ENCODE measurements around the gene ITGB7.
A peak's percentile ranks its signal among the peaks of the same experiment; 100 is the strongest.
"Not testable (repeated sequence)": the region's sequence is repeated elsewhere in the genome, so short reads cannot be mapped to it uniquely, and the experiment has no call there.

The ITGB7 gene

DNA sequence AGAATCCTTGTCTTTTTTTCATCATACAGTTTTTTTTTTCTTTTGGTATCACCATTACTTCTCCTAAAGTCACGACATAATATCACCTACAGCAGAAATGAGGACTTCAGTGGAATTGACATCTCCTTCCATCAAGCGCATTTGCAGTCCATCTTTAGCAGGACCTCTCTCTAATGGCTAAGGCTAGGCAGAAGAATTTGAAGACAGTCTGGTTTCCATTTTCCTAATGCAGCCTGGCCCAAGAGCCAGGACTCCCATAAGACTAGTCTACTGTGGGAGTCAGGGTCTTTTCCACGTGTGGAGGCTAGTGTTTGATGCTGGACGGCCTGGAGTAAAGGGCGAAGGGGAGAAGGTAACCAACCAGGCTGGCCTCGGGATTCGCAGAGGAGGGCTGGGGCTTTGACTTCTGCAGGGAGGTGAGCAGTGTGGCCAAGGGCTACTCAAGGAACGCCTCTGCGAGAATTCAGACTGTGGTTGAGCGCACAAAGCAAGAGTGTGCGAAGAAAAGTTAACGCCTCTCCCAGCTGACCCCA, 27.3 kb downstream of the ITGB7 start:
- peak overlapping the region; percentile 69 for H3K27ac ChIP-seq (ENCODE audit: low read depth, low read length)
- peak overlapping the region; percentile 78 for H3K9ac ChIP-seq (ENCODE audit: low read length)
- peaks cover 44% of the 10 kb centered on the region for H3K4me1 ChIP-seq (ENCODE audit: insufficient read depth, low read length)
- peak overlapping the region; percentile 38 to 88 for H3K4me3 ChIP-seq (ENCODE audit: low read depth in 1 of 2, low read length in 2 of 2)
- peaks cover 27% of the 10 kb centered on the region for H3K36me3 ChIP-seq (ENCODE audit: insufficient read depth, low read length)
- H3K9me3 ChIP-seq (ENCODE audit: low read length), result no peaks in the 10 kb centered on the region
- H3K27me3 ChIP-seq (ENCODE audit: control insufficient read depth in 1 of 2, insufficient read depth in 2 of 2, low read length in 2 of 2), result no peaks in the 10 kb centered on the region

GRCh38 chr12:53178803-53179202, 28.2 kb downstream of the ITGB7 start:
- Histone ChIP-seq H3K36me3 (ENCODE audit: insufficient read depth, low read length) (peaks cover 19% of the 10 kb centered on the region), H3K27ac (ENCODE audit: low read depth, low read length) (peak overlapping the region; percentile 24), H3K4me1 (ENCODE audit: insufficient read depth, low read length) (peaks cover 36% of the 10 kb centered on the region)
- not testable (repeated sequence) for H3K9ac ChIP-seq (ENCODE audit: low read length); H3K9me3 ChIP-seq (ENCODE audit: low read length); H3K4me3 ChIP-seq (ENCODE audit: low read depth in 1 of 2, low read length in 2 of 2); H3K27me3 ChIP-seq (ENCODE audit: control insufficient read depth in 1 of 2, insufficient read depth in 2 of 2, low read length in 2 of 2)

GRCh38 chr12:53177447-53177846, 29.6 kb downstream of the ITGB7 start:
- H3K27ac ChIP-seq (ENCODE audit: low read depth, low read length); H3K27me3 ChIP-seq (ENCODE audit: control insufficient read depth in 1 of 2, insufficient read depth in 2 of 2, low read length in 2 of 2); H3K4me3 ChIP-seq (ENCODE audit: low read depth in 1 of 2, low read length in 2 of 2); H3K9me3 ChIP-seq (ENCODE audit: low read length); H3K9ac ChIP-seq (ENCODE audit: low read length); H3K36me3 ChIP-seq (ENCODE audit: insufficient read depth, low read length): not testable (repeated sequence)
- peaks cover 22% of the 10 kb centered on the region for H3K4me1 ChIP-seq (ENCODE audit: insufficient read depth, low read length)

GRCh38 chr12:53176750-53177149, 30.3 kb downstream of the ITGB7 start:
- Histone ChIP-seq H3K4me1 (ENCODE audit: insufficient read depth, low read length) (peaks cover 20% of the 10 kb centered on the region), H3K27ac (ENCODE audit: low read depth, low read length) (no peak overlapping the region), H3K36me3 (ENCODE audit: insufficient read depth, low read length) (peaks cover 1% of the 10 kb centered on the region), H3K4me3 (ENCODE audit: low read depth in 1 of 2, low read length in 2 of 2) (no peak overlapping the region), H3K27me3 (ENCODE audit: control insufficient read depth in 1 of 2, insufficient read depth in 2 of 2, low read length in 2 of 2) (no peaks in the 10 kb centered on the region), H3K9me3 (ENCODE audit: low read length) (no peaks in the 10 kb centered on the region), H3K9ac (ENCODE audit: low read length) (no peak overlapping the region)

DNA sequence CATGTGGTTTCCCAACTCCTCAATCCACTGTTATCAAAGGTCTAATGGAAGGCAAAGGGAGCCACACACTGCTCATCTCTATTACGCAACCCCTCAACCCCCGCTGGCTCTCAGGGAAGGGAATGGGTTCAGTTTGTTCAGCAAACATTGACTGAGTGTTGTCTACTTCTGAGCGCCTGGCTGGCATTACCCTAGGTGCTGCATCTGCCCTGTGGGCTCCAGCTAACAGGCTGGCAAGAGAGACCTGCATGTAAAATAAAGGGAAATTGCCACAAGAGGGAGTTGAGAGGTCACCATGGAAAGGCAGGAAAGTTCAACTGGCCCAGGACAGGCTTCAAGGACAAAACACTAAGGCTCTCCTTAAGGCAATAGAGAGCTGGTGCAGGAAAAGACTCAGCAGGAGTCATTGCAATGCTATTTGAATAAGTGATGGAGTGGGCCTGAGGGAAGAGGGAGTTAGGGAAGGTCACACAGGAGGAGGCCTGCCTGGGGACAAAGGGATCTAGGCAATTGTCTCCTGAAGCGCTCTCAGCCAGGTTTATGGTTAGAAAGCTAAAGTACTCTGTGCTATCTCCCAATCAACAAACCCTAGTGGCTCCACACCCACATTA, 32.1 kb downstream of the ITGB7 start:
- Histone ChIP-seq H3K4me3 (ENCODE audit: low read depth in 1 of 2, low read length in 2 of 2) (no peak overlapping the region), H3K9ac (ENCODE audit: low read length) (no peak overlapping the region), H3K27ac (ENCODE audit: low read depth, low read length) (no peak overlapping the region)

DNA sequence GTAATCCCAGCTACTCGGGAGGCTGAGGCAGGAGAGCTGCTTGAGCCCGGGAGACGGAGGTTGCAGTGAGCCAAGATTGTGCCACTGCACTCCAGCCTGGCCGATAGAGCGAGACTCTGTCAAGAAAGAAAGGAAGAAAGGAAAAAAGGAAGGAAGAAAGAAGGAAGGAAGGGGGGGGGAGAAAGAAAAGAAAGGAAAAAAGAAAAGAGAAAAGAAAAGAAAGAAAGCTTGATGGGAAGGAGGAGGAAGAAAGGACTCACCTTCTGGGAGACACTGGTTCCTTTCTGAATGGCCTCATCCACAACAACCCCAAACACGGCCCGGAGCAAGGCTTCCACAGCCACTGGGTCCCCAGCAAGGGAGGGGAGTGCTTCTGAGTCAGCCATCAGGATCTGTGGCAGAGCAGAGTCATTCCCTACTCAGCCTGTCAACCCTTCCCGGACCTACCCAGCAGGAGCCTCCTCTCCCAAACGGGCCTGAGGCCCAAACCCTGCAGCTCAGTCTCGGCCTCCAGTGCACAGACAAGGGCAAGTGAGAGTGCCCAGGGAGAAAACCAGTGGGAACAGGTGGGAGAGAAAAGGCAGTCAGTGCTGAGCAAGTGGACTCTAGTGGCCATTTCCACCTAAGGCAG, 33.9 kb downstream of the ITGB7 start:
- Histone ChIP-seq H3K36me3 (ENCODE audit: insufficient read depth, low read length) (peaks cover 17% of the 10 kb centered on the region), H3K9ac (ENCODE audit: low read length) (no peak overlapping the region)

More for the DNA sequence above, 32.1 kb downstream of the ITGB7 start:
- peaks cover 12% of the 10 kb centered on the region for H3K36me3 ChIP-seq (ENCODE audit: insufficient read depth, low read length)
- no peaks in the 10 kb centered on the region for H3K27me3 ChIP-seq (ENCODE audit: control insufficient read depth in 1 of 2, insufficient read depth in 2 of 2, low read length in 2 of 2)
- no peaks in the 10 kb centered on the region for H3K9me3 ChIP-seq (ENCODE audit: low read length)
- peaks cover 21% of the 10 kb centered on the region for H3K4me1 ChIP-seq (ENCODE audit: insufficient read depth, low read length)

GRCh38 chr12:53172352-53172751, 34.7 kb downstream of the ITGB7 start:
- H3K4me1 ChIP-seq (ENCODE audit: insufficient read depth, low read length), result peaks cover 12% of the 10 kb centered on the region
- H3K27ac ChIP-seq (ENCODE audit: low read depth, low read length), result no peak overlapping the region
- no peaks in the 10 kb centered on the region for H3K9me3 ChIP-seq (ENCODE audit: low read length)
- no peak overlapping the region for H3K9ac ChIP-seq (ENCODE audit: low read length)
- peaks cover 23% of the 10 kb centered on the region for H3K36me3 ChIP-seq (ENCODE audit: insufficient read depth, low read length)
- peak overlapping the region in 1 of 2 donors; percentile 20 for H3K4me3 ChIP-seq (ENCODE audit: low read depth in 1 of 2, low read length in 2 of 2)
- no peaks in the 10 kb centered on the region for H3K27me3 ChIP-seq (ENCODE audit: control insufficient read depth in 1 of 2, insufficient read depth in 2 of 2, low read length in 2 of 2)

More for the DNA sequence above, 33.9 kb downstream of the ITGB7 start:
- H3K27ac ChIP-seq (ENCODE audit: low read depth, low read length), result no peak overlapping the region
- H3K4me3 ChIP-seq (ENCODE audit: low read depth in 1 of 2, low read length in 2 of 2), result no peak overlapping the region
- H3K27me3 ChIP-seq (ENCODE audit: control insufficient read depth in 1 of 2, insufficient read depth in 2 of 2, low read length in 2 of 2), result no peaks in the 10 kb centered on the region
- peaks cover 12% of the 10 kb centered on the region for H3K4me1 ChIP-seq (ENCODE audit: insufficient read depth, low read length)
- H3K9me3 ChIP-seq (ENCODE audit: low read length), result no peaks in the 10 kb centered on the region

DNA sequence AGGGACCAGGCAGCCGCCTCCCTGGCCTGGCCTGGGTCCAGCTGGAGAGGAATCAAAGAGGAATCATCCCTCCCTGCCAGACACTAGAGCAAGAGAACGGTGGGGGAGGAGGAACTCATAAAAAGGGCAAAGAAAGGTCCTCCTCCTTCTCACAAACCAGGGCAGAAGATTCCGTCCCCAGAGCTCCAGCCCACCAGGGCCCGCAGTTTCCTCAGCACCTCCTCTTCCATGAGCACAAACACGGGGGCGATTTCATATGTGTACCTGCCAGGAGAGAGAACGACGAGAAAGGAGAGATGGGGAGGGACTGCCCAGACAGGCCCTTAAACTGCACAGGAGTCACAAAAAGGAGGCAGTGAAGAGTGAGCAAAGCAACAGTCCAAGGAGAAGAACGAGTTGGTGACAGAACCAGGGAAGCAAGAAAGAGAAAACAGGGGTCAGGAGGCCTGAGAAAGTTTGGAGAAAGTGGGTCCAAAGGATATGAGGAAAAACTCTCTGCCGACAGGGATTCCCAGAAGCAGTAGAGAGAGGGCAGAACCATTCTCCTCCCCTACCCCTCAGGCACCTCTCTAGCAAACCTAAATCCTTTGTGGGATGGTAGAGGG, 35.2 kb downstream of the ITGB7 start:
- Histone ChIP-seq H3K4me1 (ENCODE audit: insufficient read depth, low read length) (peaks cover 12% of the 10 kb centered on the region), H3K4me3 (ENCODE audit: low read depth in 1 of 2, low read length in 2 of 2) (peak overlapping the region in 1 of 2 donors; percentile 20), H3K27ac (ENCODE audit: low read depth, low read length) (peak overlapping the region; percentile 34), H3K9ac (ENCODE audit: low read length) (no peak overlapping the region), H3K27me3 (ENCODE audit: control insufficient read depth in 1 of 2, insufficient read depth in 2 of 2, low read length in 2 of 2) (no peaks in the 10 kb centered on the region), H3K9me3 (ENCODE audit: low read length) (no peaks in the 10 kb centered on the region), H3K36me3 (ENCODE audit: insufficient read depth, low read length) (peaks cover 26% of the 10 kb centered on the region)

DNA sequence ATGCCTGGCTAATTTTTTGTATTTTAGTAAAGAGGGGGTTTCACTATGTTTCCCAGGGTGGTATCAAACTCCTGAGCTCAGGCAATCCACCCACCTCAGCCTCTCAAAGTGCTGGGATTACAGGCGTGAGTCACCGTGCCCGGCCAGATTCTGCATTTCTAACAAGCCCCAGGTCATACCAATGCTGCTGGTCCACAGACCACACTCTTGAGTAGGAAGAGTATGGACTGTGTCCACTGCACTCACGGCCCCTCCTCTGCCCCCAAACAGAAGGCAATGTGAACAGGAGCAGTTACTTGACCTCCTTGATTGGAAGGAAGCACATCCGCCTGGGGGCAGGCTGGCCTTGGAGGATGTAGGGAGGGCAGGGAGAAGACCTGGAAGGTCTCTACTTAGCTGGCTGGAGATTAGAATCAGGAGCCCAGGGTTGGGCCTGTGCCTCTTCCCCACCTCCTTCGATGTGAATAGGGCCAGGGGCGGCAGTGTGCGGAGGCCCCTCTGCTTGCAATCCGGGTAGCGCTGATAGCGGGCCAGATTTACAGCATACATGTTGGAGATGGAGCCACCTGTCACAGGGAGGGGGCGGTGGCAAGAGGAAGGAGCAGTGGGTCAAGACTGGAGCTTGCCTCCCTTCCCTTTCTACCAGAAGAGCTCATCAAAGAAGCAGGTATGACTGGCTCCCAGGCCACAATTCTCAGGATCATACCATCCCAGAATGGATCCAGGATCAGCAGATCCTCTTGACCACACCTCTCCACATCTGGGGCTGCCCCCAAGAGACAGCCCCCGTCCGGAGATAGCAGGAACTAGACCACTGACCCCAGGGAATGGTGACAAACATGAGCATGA, 36.0 kb downstream of the ITGB7 start:
- Histone ChIP-seq H3K27me3 (ENCODE audit: control insufficient read depth in 1 of 2, insufficient read depth in 2 of 2, low read length in 2 of 2) (no peaks in the 10 kb centered on the region), H3K9ac (ENCODE audit: low read length) (no peak overlapping the region), H3K4me3 (ENCODE audit: low read depth in 1 of 2, low read length in 2 of 2) (no peak overlapping the region), H3K27ac (ENCODE audit: low read depth, low read length) (no peak overlapping the region), H3K9me3 (ENCODE audit: low read length) (no peaks in the 10 kb centered on the region), H3K36me3 (ENCODE audit: insufficient read depth, low read length) (peaks cover 26% of the 10 kb centered on the region), H3K4me1 (ENCODE audit: insufficient read depth, low read length) (peaks cover 12% of the 10 kb centered on the region)

- Histone ChIP-seq H3K27ac (ENCODE audit: low read depth, low read length) (no peak overlapping the region), H3K9me3 (ENCODE audit: low read length) (no peaks in the 10 kb centered on the region), H3K4me1 (ENCODE audit: insufficient read depth, low read length) (peaks cover 12% of the 10 kb centered on the region), H3K4me3 (ENCODE audit: low read depth in 1 of 2, low read length in 2 of 2) (no peak overlapping the region), H3K36me3 (ENCODE audit: insufficient read depth, low read length) (peaks cover 26% of the 10 kb centered on the region), H3K27me3 (ENCODE audit: control insufficient read depth in 1 of 2, insufficient read depth in 2 of 2, low read length in 2 of 2) (no peaks in the 10 kb centered on the region), H3K9ac (ENCODE audit: low read length) (no peak overlapping the region)
Observed at GRCh38 chr12:53170215-53170614, 36.8 kb downstream of the ITGB7 start.

GRCh38 chr12:53169644-53170043, 37.4 kb downstream of the ITGB7 start:
- no peak overlapping the region for H3K4me3 ChIP-seq (ENCODE audit: low read depth in 1 of 2, low read length in 2 of 2)
- no peaks in the 10 kb centered on the region for H3K9me3 ChIP-seq (ENCODE audit: low read length)
- peaks cover 12% of the 10 kb centered on the region for H3K4me1 ChIP-seq (ENCODE audit: insufficient read depth, low read length)
- H3K27me3 ChIP-seq (ENCODE audit: control insufficient read depth in 1 of 2, insufficient read depth in 2 of 2, low read length in 2 of 2), result no peaks in the 10 kb centered on the region
- peaks cover 26% of the 10 kb centered on the region for H3K36me3 ChIP-seq (ENCODE audit: insufficient read depth, low read length)
- no peak overlapping the region for H3K27ac ChIP-seq (ENCODE audit: low read depth, low read length)
- H3K9ac ChIP-seq (ENCODE audit: low read length), result no peak overlapping the region
